H1 (cell line): ENCODE data around the gene PLCB4. TPM values are rescaled to one million over a fixed set of nuclear protein-coding genes. Genes with fewer than 3 reads are reported as not detected.

ENCODE experiments used
- CTCF ChIA-PET: fragments of 300-600 bp; sonication (Branson Sonifier 250); formaldehyde crosslinking; loops from one replicate; lab custom pipeline; 2021; ENCODE audit not compliant: partially characterized antibody; lab: Charles Lee
- POLR2A ChIA-PET: fragments of 300-600 bp; sonication (Branson Sonifier 250); formaldehyde crosslinking; loops from one replicate; lab custom pipeline; 2021; ENCODE audit warnings: inconsistent platforms; ENCODE audit not compliant: partially characterized antibody; lab: Charles Lee
- DNase-seq, 2 experiments: peaks; one replicate each; pipeline versions ENCODE4 v3.0.0 to v3.0.0-alpha.2; 2010 to 2022; ENCODE audit warnings: low spot score in 2 of 2, low read depth in 1 of 2, mixed read lengths in 1 of 2
- FAIRE-seq: peaks from 2 replicates; lab custom pipeline; 2011; peaks lifted over from hg19 to GRCh38; lab: Jason Lieb, UNC
- H2AFZ ChIP-seq: 2 replicates; pipeline ENCODE4 v1.8.1; 2012; ENCODE audit warnings: low read length, inconsistent platforms
- H2AK5ac ChIP-seq: 2 replicates; pipeline ENCODE4 v1.6.1; 2013; ENCODE audit warnings: low read depth, low read length
- H2BK120ac ChIP-seq: replicated peaks from 2 replicates; pipeline ENCODE3; 2013; ENCODE audit warnings: low read depth, low read length, inconsistent platforms
- H2BK12ac ChIP-seq: 2 replicates; pipeline ENCODE4 v1.6.1; 2013; ENCODE audit warnings: low read depth, low read length
- H2BK15ac ChIP-seq: 2 replicates; pipeline ENCODE4 v1.6.1; 2013; ENCODE audit warnings: low read length
- H2BK20ac ChIP-seq: 2 replicates; pipeline ENCODE4 v1.6.1; 2013; ENCODE audit warnings: low read length
- H2BK5ac ChIP-seq: 2 replicates; pipeline ENCODE4 v1.6.1; 2013; ENCODE audit warnings: low read depth, low read length
- H3K14ac ChIP-seq: 2 replicates; pipeline ENCODE4 v1.6.1; 2013; ENCODE audit warnings: inconsistent platforms; ENCODE audit not compliant: insufficient read length
- H3K18ac ChIP-seq: 2 replicates; pipeline ENCODE4 v1.6.1; 2013; ENCODE audit warnings: low read length; ENCODE audit errors: extremely low read depth
- H3K23ac ChIP-seq: 2 replicates; pipeline ENCODE4 v1.6.1; 2013; ENCODE audit warnings: inconsistent platforms; ENCODE audit not compliant: insufficient read length
- H3K23me2 ChIP-seq: 2 replicates; pipeline ENCODE4 v1.6.1; 2013; ENCODE audit warnings: low read depth, low read length
- H3K27ac ChIP-seq: 2 replicates; pipeline ENCODE4 v1.6.1; 2011; ENCODE audit warnings: low read depth, low read length, inconsistent platforms
- H3K27me3 ChIP-seq, 4 experiments: replicated peaks in 1 of 4; 1 replicate in 1 of 4; 2 replicates in 3 of 4; pipeline versions ENCODE4 v1.6.1 to v1.8.1; 2011 to 2013; ENCODE audit warnings: low read length in 3 of 4, mild to moderate bottlenecking in 3 of 4, inconsistent platforms in 2 of 4, mixed read lengths in 2 of 4, moderate library complexity in 1 of 4; ENCODE audit not compliant: control insufficient read depth in 3 of 4, insufficient read depth in 3 of 4; ENCODE audit errors: extremely low read depth in 1 of 4
- H3K36me3 ChIP-seq, 4 experiments: 2 replicates each; pipeline versions ENCODE4 v1.6.1 to v1.8.1; 2011 to 2013; ENCODE audit warnings: mild to moderate bottlenecking in 4 of 4, low read length in 3 of 4, moderate library complexity in 2 of 4, control low read depth in 1 of 4, inconsistent platforms in 1 of 4; ENCODE audit not compliant: insufficient read depth in 4 of 4, control insufficient read depth in 2 of 4
- H3K4ac ChIP-seq: replicated peaks from 2 replicates; pipeline ENCODE3; 2013; ENCODE audit warnings: low read length, low read depth, mixed read lengths, inconsistent platforms; ENCODE audit not compliant: insufficient read length
- H3K4me1 ChIP-seq, 4 experiments: replicated peaks in 1 of 4; 1 replicate in 1 of 4; 2 replicates in 3 of 4; pipeline versions ENCODE4 v1.6.1 to v1.8.1; 2011 to 2013; ENCODE audit warnings: low read length in 3 of 4, inconsistent platforms in 2 of 4, mixed read lengths in 1 of 4; ENCODE audit not compliant: insufficient read depth in 4 of 4, control insufficient read depth in 3 of 4
- H3K4me2 ChIP-seq, 2 experiments: 2 replicates each; pipeline versions ENCODE4 v1.6.1 to v1.8.1; 2011 to 2013; ENCODE audit warnings: low read depth in 2 of 2, low read length in 2 of 2, control low read depth in 1 of 2, inconsistent platforms in 1 of 2, mild to moderate bottlenecking in 1 of 2; ENCODE audit not compliant: insufficient read depth in 1 of 2
- H3K4me3 ChIP-seq, 4 experiments: fragments of 200-600, 300-600 bp in 1 of 4; sonication (generic), shearing (Covaris generic), sonication (Bioruptor Twin) in 1 of 4; 2 replicates each; pipeline versions ENCODE4 v1.5.1 to v1.8.1; 2011 to 2016; ENCODE audit warnings: low read length in 4 of 4, low read depth in 3 of 4, control low read depth in 2 of 4, inconsistent platforms in 2 of 4, mild to moderate bottlenecking in 2 of 4, mixed read lengths in 1 of 4, moderate library complexity in 1 of 4; ENCODE audit not compliant: insufficient read depth in 2 of 4; ENCODE audit errors: extremely low read depth in 1 of 4
- H3K56ac ChIP-seq: replicated peaks from 2 replicates; pipeline ENCODE3; 2013; ENCODE audit warnings: low read depth, mild to moderate bottlenecking, mixed read lengths, low read length, inconsistent platforms; ENCODE audit not compliant: insufficient read length
- H3K79me1 ChIP-seq: 2 replicates; pipeline ENCODE4 v1.6.1; 2013; ENCODE audit warnings: low read depth, low read length, control low read depth
- H3K79me2 ChIP-seq, 2 experiments: 2 replicates each; pipeline versions ENCODE4 v1.6.1 to v1.8.1; 2012 to 2013; ENCODE audit warnings: low read length in 2 of 2, mild to moderate bottlenecking in 2 of 2, inconsistent platforms in 1 of 2; ENCODE audit not compliant: insufficient read depth in 2 of 2, control insufficient read depth in 1 of 2
- H3K9ac ChIP-seq, 4 experiments: replicated peaks in 1 of 4; 1 replicate in 1 of 4; 2 replicates in 3 of 4; pipeline versions ENCODE4 v1.6.1 to v1.8.1; 2011 to 2013; ENCODE audit warnings: low read depth in 3 of 4, low read length in 3 of 4, control low read depth in 2 of 4, mild to moderate bottlenecking in 2 of 4, moderate library complexity in 2 of 4, inconsistent platforms in 1 of 4; ENCODE audit errors: extremely low read depth in 1 of 4
- H3K9me3 ChIP-seq, 2 experiments: 2 replicates each; pipeline versions ENCODE4 v1.6.1 to v1.8.1; 2012 to 2013; ENCODE audit warnings: mild to moderate bottlenecking in 2 of 2, moderate library complexity in 2 of 2, control low read depth in 1 of 2, inconsistent platforms in 1 of 2, low read depth in 1 of 2, low read length in 1 of 2, mixed read lengths in 1 of 2; ENCODE audit not compliant: insufficient read depth in 2 of 2
- H4K20me1 ChIP-seq, 2 experiments: replicated peaks in 1 of 2; 2 replicates each; pipeline versions ENCODE3 to v1.8.1; 2011 to 2013; ENCODE audit warnings: inconsistent platforms in 2 of 2, low read length in 2 of 2, mild to moderate bottlenecking in 1 of 2; ENCODE audit not compliant: insufficient read depth in 2 of 2, control insufficient read depth in 1 of 2
- H4K5ac ChIP-seq: 2 replicates; pipeline ENCODE4 v1.6.1; 2013; ENCODE audit warnings: low read length, low read depth, mixed read lengths, inconsistent platforms; ENCODE audit not compliant: insufficient read length
- H4K8ac ChIP-seq: 2 replicates; pipeline ENCODE4 v1.8.0; 2013; ENCODE audit warnings: mild to moderate bottlenecking, moderate library complexity, low read length, inconsistent platforms; ENCODE audit not compliant: insufficient read depth; ENCODE audit errors: extremely low read depth
- H4K91ac ChIP-seq: replicated peaks from 2 replicates; pipeline ENCODE3; 2013; ENCODE audit warnings: low read length, mixed read lengths, inconsistent platforms; ENCODE audit not compliant: insufficient read length
- ASH2L ChIP-seq: fragments of 200-600, 300-600 bp; sonication (generic); IDR thresholded peaks from one replicate; pipeline ENCODE4 v1.7.1; 2017; ENCODE audit warnings: low read length
- GTF2F1 ChIP-seq: IDR thresholded peaks from 2 replicates; pipeline ENCODE4 v1.6.1; 2012; ENCODE audit warnings: low read depth, low read length, improper control_type of control experiment, borderline replicate concordance
- HDAC2 ChIP-seq, 2 experiments: fragments of 300-600 bp in 1 of 2; sonication (generic) in 1 of 2; IDR thresholded peaks; 2 replicates each; pipeline ENCODE4 v1.6.1; 2011 to 2012; ENCODE audit warnings: low read depth in 2 of 2, low read length in 2 of 2, mild to moderate bottlenecking in 2 of 2, moderate library complexity in 2 of 2, borderline replicate concordance in 1 of 2, inconsistent platforms in 1 of 2
- KDM5A ChIP-seq: fragments of 200-600 bp; IDR thresholded peaks from 2 replicates; pipeline ENCODE4 v1.7.1; 2012; ENCODE audit warnings: mild to moderate bottlenecking, low read length, inconsistent platforms, mixed read lengths
- POLR2A ChIP-seq, 2 experiments: IDR thresholded peaks; 1 replicate in 1 of 2; 2 replicates in 1 of 2; pipeline ENCODE4 v1.6.1; 2011; ENCODE audit warnings: low read depth in 2 of 2, low read length in 2 of 2, mild to moderate bottlenecking in 2 of 2; ENCODE audit errors: control extremely low read depth in 1 of 2
- RNF2 ChIP-seq: fragments of 200-900, 300-1000 bp; sonication (generic); IDR thresholded peaks from 2 replicates; pipeline ENCODE4 v1.7.1; 2016; ENCODE audit warnings: borderline replicate concordance, low read depth, mild to moderate bottlenecking, antibody characterized with exemption, low read length; ENCODE audit not compliant: poor library complexity, severe bottlenecking; ENCODE audit errors: missing control alignments
- SP1 ChIP-seq: IDR thresholded peaks from 2 replicates; pipeline ENCODE4 v1.6.1; 2011; ENCODE audit warnings: low read depth, low read length
- TBP ChIP-seq: IDR thresholded peaks from 2 replicates; pipeline ENCODE4 v1.6.1; 2011; ENCODE audit warnings: low read depth, low read length, improper control_type of control experiment
- WGBS, 2 experiments: shearing (Covaris generic) in 1 of 2; methylation state at CpG; one replicate each; pipeline versions ENCODE4 v1.1.6 to v1.1.7; 2013 to 2015; ENCODE audit warnings: low lambda C conversion rate in 2 of 2, mixed read lengths in 2 of 2, inconsistent platforms in 1 of 2, low coverage in 1 of 2, missing lambda C conversion rate in 1 of 2; ENCODE audit not compliant: insufficient replicate concordance in 2 of 2, insufficient coverage in 1 of 2, insufficient read length in 1 of 2; ENCODE audit errors: extremely low coverage in 1 of 2, missing lambda C conversion rate in 1 of 2; 5-methylcytosine and 5-hydroxymethylcytosine counted together
- polyA plus RNA-seq, 7 experiments: library from polyadenylated mRNA; depleted of rRNA in 3 of 7; stranded (reverse) in 5 of 7; unstranded in 2 of 7; fragments of >200 nt in 5 of 7; fragments of 200-250 nt in 2 of 7; gene quantifications; 1 replicate in 5 of 7; 2 replicates in 1 of 7; 4 replicates in 1 of 7; pipeline versions ENCODE4 v1.2.1 to v1.2.3, GENCODE V29; 2011 to 2013; ENCODE audit warnings: missing spikeins in 2 of 7, mixed read lengths in 2 of 7
- total RNA-seq: library from RNA; stranded (reverse); fragmentation: NEBNext Ultra II Directional; extraction: Animal tissue kit (Norgen Biotek cat#: 25700); gene quantifications from 2 replicates; pipeline ENCODE4 v1.2.1, GENCODE V29; 2021

PLCB4 gene
- total and polyA plus RNA-seq, 2 of the 8 experiments (the other 6 are each of a cell fraction or from before 2014, with no cell fraction given) = 3.2 to 14.1 TPM

- Histone ChIP-seq H3K18ac (no peak overlapping the region), H4K91ac (no peak overlapping the region), H3K36me3 (no peaks in the 10 kb centered on the region), H3K4me1 (no peaks in the 10 kb centered on the region), H2BK12ac (no peak overlapping the region), H2BK20ac (no peak overlapping the region), H3K23me2 (no peaks in the 10 kb centered on the region), H4K5ac (no peak overlapping the region), H3K79me2 (no peaks in the 10 kb centered on the region), H3K23ac (no peak overlapping the region), H3K56ac (no peak overlapping the region), H3K79me1 (no peaks in the 10 kb centered on the region), H4K8ac (no peak overlapping the region), H2BK120ac (no peak overlapping the region), H3K4me3 (no peak overlapping the region), H2AFZ (no peak overlapping the region), H3K14ac (no peak overlapping the region), H2AK5ac (no peak overlapping the region), H3K9ac (no peak overlapping the region), H4K20me1 (no peaks in the 10 kb centered on the region), H2BK5ac (no peak overlapping the region), H3K27ac (no peak overlapping the region), H3K4me2 (no peak overlapping the region), H2BK15ac (no peak overlapping the region), H3K27me3 (no peaks in the 10 kb centered on the region), H3K9me3 (no peaks in the 10 kb centered on the region; a peak in 1 of 4 replicates), H3K4ac (no peak overlapping the region)
- ChIA-PET CTCF (interaction anchor here (0.8 to 3.7 kb wide), 4 partner anchors 10 to 54 kb away, joined by 3 to 16 read pairs (median 4); no protein-coding TSS in a partner anchor), POLR2A (interaction anchor here (0.7 kb wide), 1 partner anchor 22 kb away, joined by 4 read pairs; no protein-coding TSS in a partner anchor)
- FAIRE-seq (no peak), DNase-seq (no peak)
- 87% methylated on average over 2 of the region's 2 CpGs; no CpG with 5 or more reads in 1 of the 2 experiments for WGBS, 2 experiments
- TF ChIP-seq POLR2A (IDR thresholded peaks at IDR 0.05; ENCODE audit: control extremely low read depth in 1 of 2, low read depth in 2 of 2, low read length in 2 of 2) = no peak
- no peak for TF ChIP-seq GTF2F1
- no peak for TF ChIP-seq RNF2
- no peak for TF ChIP-seq SP1
- TF ChIP-seq ASH2L = no peak
- no peak for TF ChIP-seq KDM5A
- TF ChIP-seq TBP = no peak
- TF ChIP-seq HDAC2 (IDR thresholded peaks at IDR 0.05; ENCODE audit: borderline replicate concordance in 1 of 2, low read depth in 2 of 2, low read length in 2 of 2) = no peak
Observed at GRCh38 chr20:9493803-9494202, 424.9 kb downstream of the PLCB4 start.
